Stomach (tissue), 9 donors: ENCODE data around the gene IQGAP3. TPM values are rescaled to one million over a fixed set of nuclear protein-coding genes. Genes with fewer than 3 reads are reported as not detected.

Experiments
- DNase-seq, 2 donors: peaks; one replicate each; pipeline versions ENCODE4 v3.0.0 to v3.0.0-alpha.2; 2013 to 2019
- H3K27ac ChIP-seq, 5 donors: fragments of 200-600 bp in 4 of 5; sonication (generic) in 4 of 5; one replicate each; pipeline ENCODE4 v1.5.1; 2013 to 2019; ENCODE audit warnings: mild to moderate bottlenecking in 1 of 5, moderate library complexity in 1 of 5
- H3K27me3 ChIP-seq, 3 donors: fragments of 200-600 bp; sonication (generic); one replicate each; pipeline ENCODE4 v1.5.1; 2017 to 2019; ENCODE audit warnings: mixed run types in 1 of 3
- H3K36me3 ChIP-seq, 4 donors: fragments of 200-600 bp; sonication (generic); 1 replicate in 3 of 4; 2 replicates in 1 of 4; pipeline ENCODE4 v1.5.1; 2016 to 2019
- H3K4me1 ChIP-seq, 4 donors: fragments of 200-600 bp; sonication (generic); one replicate each; pipeline ENCODE4 v1.5.1; 2016 to 2019
- H3K4me3 ChIP-seq, 4 donors: fragments of 200-600 bp; sonication (generic) in 3 of 4; one replicate each; pipeline ENCODE4 v1.5.1; 2016 to 2019; ENCODE audit warnings: mild to moderate bottlenecking in 1 of 4
- H3K9me3 ChIP-seq, 4 donors: fragments of 200-600 bp; sonication (generic); one replicate each; pipeline ENCODE4 v1.5.1; 2016 to 2019
- EP300 ChIP-seq: sonication (generic); formaldehyde crosslinking; IDR thresholded peaks from one replicate; pipeline ENCODE4 v1.6.1; 2017; ENCODE audit warnings: antibody characterized with exemption
- POLR2A ChIP-seq, 4 donors: fragments of 450-650 bp; IDR thresholded peaks; one replicate each; pipeline ENCODE4 v1.6.1; 2016; ENCODE audit warnings: antibody characterized with exemption in 4 of 4, control low read depth in 2 of 4, mild to moderate bottlenecking in 1 of 4, moderate library complexity in 1 of 4
- POLR2AphosphoS5 ChIP-seq, 3 donors: sonication (generic); formaldehyde crosslinking; IDR thresholded peaks; one replicate each; pipeline ENCODE4 v1.6.1; 2016; ENCODE audit warnings: antibody characterized with exemption in 3 of 3
- WGBS, 5 donors: extraction: QIAGEN DNeasy Blood & Tissue Kit in 3 of 5; methylation state at CpG; one replicate each; pipeline versions ENCODE4 v1.1.5 to v1.1.7; 2013 to 2018; 5-methylcytosine and 5-hydroxymethylcytosine counted together
- intact Hi-C: fragments of 100-400 bp; cut with DNase I; formaldehyde crosslinking; loops from one replicate; pipeline ENCODE4 v1.15.1; 2023; ENCODE audit warnings: low total_unique reads
- polyA plus RNA-seq, 3 donors: library from polyadenylated mRNA; stranded (reverse); fragments of 200-250 nt; gene quantifications; one replicate each; pipeline ENCODE4 v1.2.3, GENCODE V29; 2013
- total RNA-seq, 5 donors: library from RNA; depleted of rRNA; stranded (reverse); fragments of >200 nt; gene quantifications; one replicate each; pipeline versions ENCODE4 v1.1.0 to v1.2.3, GENCODE V29; 2014 to 2016
- TF ChIP-seq, protein P1 (sequence below), 7 experiments: fragments of 450-650 bp in 4 of 7; fragments of 200-600 bp in 3 of 7; sonication (generic) in 3 of 7; IDR thresholded peaks; one replicate each; pipeline ENCODE4 v1.5.1; 2016 to 2019; ENCODE audit warnings: antibody characterized with exemption in 7 of 7, control low read depth in 2 of 7, mild to moderate bottlenecking in 1 of 7
- donor health status: healthy with polysubstance abuse.
- donor health status: Bipolar disorder and iron deficiency.
- donor health status: healthy.

Gene IQGAP3
- total and polyA plus RNA-seq, 8 donors: 1.2 to 22.2 (median 9.3) TPM

DNA sequence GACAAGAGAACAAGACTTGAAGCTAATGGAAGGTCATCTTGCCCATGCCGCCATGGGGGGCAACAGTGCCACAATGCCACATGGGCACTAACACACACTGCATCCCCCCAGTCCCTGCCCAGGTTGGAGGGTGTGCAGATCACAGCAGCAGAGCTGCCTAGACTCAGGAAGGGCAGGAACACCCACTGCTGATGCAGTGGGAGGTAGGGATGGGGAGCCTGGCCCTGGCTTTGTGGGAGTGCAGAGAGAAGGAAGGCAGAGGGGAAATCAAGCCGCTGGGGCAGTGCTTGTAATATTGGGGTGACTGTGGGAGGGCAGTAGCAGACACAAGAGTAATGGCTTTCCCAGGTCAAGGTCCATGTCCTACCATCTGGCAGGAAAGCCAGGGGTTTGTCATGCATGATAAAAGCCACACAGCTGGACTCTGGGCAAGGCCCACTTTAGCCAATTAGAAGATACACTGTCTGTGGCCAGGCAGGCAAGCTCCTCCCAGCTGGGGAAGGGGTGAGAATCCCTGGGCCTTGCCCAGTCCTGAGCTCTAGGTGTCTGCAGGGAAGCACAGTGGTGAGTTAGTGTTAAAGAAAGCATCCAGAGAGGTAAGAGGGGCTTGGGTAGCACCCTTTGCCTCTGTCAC is 46.4 kb downstream of the IQGAP3 start:
- Histone ChIP-seq H3K27me3 (no peaks in the 10 kb centered on the region), H3K27ac (no peak overlapping the region), H3K36me3 (peaks cover 0 to 26% (median 0%) of the 10 kb centered on the region in 4 donors), H3K4me3 (no peak overlapping the region), H3K9me3 (no peaks in the 10 kb centered on the region), H3K4me1 (peaks cover 0 to 5% (median 2%) of the 10 kb centered on the region in 4 donors)
- intact Hi-C loops: no loop called here
- 71 to 91% (median 86%) methylated on average over 2 of the region's 2 CpGs for WGBS, 5 donors
- DNase-seq: no peak
- no peak for TF ChIP-seq POLR2A (IDR thresholded peaks at IDR 0.05)
- TF ChIP-seq, protein P1, sequence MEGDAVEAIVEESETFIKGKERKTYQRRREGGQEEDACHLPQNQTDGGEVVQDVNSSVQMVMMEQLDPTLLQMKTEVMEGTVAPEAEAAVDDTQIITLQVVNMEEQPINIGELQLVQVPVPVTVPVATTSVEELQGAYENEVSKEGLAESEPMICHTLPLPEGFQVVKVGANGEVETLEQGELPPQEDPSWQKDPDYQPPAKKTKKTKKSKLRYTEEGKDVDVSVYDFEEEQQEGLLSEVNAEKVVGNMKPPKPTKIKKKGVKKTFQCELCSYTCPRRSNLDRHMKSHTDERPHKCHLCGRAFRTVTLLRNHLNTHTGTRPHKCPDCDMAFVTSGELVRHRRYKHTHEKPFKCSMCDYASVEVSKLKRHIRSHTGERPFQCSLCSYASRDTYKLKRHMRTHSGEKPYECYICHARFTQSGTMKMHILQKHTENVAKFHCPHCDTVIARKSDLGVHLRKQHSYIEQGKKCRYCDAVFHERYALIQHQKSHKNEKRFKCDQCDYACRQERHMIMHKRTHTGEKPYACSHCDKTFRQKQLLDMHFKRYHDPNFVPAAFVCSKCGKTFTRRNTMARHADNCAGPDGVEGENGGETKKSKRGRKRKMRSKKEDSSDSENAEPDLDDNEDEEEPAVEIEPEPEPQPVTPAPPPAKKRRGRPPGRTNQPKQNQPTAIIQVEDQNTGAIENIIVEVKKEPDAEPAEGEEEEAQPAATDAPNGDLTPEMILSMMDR (IDR thresholded peaks at IDR 0.05): no peak
- no peak for TF ChIP-seq EP300
- no peak for TF ChIP-seq POLR2AphosphoS5 (IDR thresholded peaks at IDR 0.05)

DNA sequence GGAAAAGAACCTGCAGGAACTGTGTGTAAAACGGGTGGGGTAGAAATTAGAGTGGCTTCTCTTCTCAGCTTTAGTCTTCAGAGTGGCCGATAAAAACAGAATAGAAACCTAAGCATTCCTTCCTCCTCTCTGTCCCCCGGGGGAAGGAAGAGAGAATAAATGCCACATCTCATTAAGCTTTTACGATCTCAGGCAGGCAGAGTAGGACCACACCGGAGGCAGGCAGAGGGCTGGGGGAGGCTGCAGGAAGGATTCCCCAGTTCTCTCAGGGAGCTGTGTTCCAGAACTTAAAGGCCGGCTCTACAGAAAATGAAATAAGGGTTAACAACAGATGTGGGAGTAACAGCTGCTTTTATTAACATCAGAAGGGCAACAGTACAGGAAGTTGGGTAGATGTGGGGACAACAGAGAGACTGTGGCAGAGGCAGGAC is 47.3 kb downstream of the IQGAP3 start:
- WGBS, 5 donors: 51 to 59% (median 56%) methylated on average over 6 of the region's 6 CpGs
- Histone ChIP-seq H3K4me3 (no peak overlapping the region), H3K27me3 (no peaks in the 10 kb centered on the region), H3K4me1 (peaks cover 0 to 5% (median 2%) of the 10 kb centered on the region in 4 donors), H3K36me3 (peaks cover 0 to 18% (median 0%) of the 10 kb centered on the region in 4 donors), H3K9me3 (no peaks in the 10 kb centered on the region), H3K27ac (peak overlapping the region in 2 of 5 donors; percentile 31 to 35)
- DNase-seq: no peak
- intact Hi-C loops: no loop called here
- TF ChIP-seq POLR2A (IDR thresholded peaks at IDR 0.05): no peak
- no peak for TF ChIP-seq EP300
- TF ChIP-seq POLR2AphosphoS5 (IDR thresholded peaks at IDR 0.05): no peak
- TF ChIP-seq, protein P1 (IDR thresholded peaks at IDR 0.05): no peak

DNA sequence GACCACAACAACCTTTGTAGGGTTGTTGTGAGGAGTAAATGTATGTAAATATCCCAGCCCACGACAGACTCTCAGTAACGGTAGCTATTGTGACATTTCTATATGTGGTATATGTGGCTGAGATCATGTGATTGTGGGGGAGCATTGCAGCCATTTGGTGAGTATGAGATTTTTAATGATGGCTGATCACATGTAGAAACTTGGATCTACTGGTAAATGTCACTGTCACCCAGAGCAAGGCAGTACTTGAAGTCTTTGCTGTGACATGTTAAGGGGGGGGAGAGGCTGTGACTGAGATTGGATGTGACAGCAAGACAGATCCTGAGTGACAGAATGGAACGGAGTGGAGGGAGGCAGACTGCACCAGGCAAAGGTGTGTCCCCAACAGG is 47.9 kb downstream of the IQGAP3 start:
- H3K4me1 ChIP-seq: peaks cover 0 to 5% (median 2%) of the 10 kb centered on the region in 4 donors
- H3K4me3 ChIP-seq: no peak overlapping the region
- peaks cover 0 to 14% (median 0%) of the 10 kb centered on the region in 4 donors for H3K36me3 ChIP-seq
- peak in 1 of 2 donors; percentile 25 for DNase-seq
- intact Hi-C loops: no loop called here
- H3K27ac ChIP-seq: peak overlapping the region in 1 of 5 donors; percentile 31
- no peaks in the 10 kb centered on the region for H3K9me3 ChIP-seq
- no peaks in the 10 kb centered on the region for H3K27me3 ChIP-seq
- WGBS, 5 donors: 71 to 85% (median 78%) methylated on average over 3 of the region's 3 CpGs
- no peak for TF ChIP-seq EP300

DNA sequence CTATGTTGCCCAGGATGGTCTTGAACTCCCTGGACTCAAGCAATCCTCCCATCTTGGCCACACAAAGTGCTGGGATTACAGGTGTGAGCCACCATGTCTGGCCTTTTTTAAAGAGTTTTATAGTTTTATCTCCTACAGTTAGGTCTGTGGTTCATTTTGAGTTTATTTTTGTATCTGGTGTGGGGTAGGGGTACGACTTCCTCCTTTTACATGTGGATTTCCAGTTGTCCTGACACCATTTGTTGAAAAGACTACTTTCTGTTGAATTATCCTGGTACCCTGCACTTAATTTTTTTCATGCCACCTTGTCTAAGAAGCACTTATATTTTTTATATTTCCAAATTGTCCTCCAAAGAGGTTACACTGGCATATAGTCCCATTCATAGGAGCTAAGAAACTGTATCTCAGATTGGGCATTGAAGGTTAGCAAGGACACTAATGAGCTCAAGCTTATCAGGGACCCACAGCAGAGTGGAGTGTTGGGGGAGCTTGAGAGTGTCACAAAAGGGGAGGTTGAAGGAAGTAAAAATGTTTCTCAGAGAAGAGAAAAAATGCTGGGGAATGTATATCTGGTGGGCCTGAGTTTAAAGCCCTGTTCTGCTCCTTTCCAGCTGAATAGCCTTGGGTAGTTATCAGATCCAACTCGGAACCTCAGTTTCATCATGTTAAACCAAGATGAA is 48.4 kb downstream of the IQGAP3 start:
- H3K9me3 ChIP-seq: no peaks in the 10 kb centered on the region
- no peak overlapping the region for H3K27ac ChIP-seq
- H3K36me3 ChIP-seq: peaks cover 0 to 9% (median 0%) of the 10 kb centered on the region in 4 donors
- no peak for DNase-seq
- intact Hi-C loops: no loop called here
- peaks cover 0 to 5% (median 2%) of the 10 kb centered on the region in 4 donors for H3K4me1 ChIP-seq
- 79 to 90% (median 83%) methylated on average over 2 of the region's 2 CpGs for WGBS, 5 donors
- H3K4me3 ChIP-seq: no peak overlapping the region
- no peak for TF ChIP-seq EP300
- TF ChIP-seq POLR2A (IDR thresholded peaks at IDR 0.05): no peak
- TF ChIP-seq POLR2AphosphoS5 (IDR thresholded peaks at IDR 0.05): no peak
- TF ChIP-seq, protein P1 (IDR thresholded peaks at IDR 0.05): no peak
- no peaks in the 10 kb centered on the region for H3K27me3 ChIP-seq
